ENCODE measurements around the gene RITA1.

DNA sequence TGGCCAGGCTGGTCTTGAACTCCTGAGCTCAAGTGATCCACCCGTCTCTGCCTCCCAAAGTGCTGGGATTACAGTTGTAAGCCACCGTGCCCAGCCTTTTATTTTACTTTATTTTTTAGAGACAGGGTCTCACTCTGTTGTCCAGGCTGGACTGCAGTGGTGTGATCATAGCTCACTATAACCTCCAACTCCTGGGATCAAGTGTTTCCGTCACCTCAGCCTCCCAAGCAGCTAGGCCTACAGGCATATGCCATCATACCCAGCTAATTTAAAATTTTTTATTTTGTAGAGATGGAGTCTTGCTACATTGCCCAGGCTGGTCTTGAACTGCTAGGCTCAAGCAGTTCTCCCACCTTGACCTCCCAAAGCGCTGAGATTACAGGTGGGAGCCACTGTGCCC lies 39.4 kb downstream of the RITA1 start:
- TF ChIP-seq CTCF (IDR thresholded peaks at IDR 0.05; ENCODE audit: low read depth, low read length, poor library complexity, severe bottlenecking): no peak
- TF ChIP-seq EZH2phosphoT487 (IDR thresholded peaks at IDR 0.05; ENCODE audit: borderline replicate concordance, low read length): no peak
